ENCODE results near the gene WSCD1.

- TF ChIP-seq CTCF (IDR thresholded peaks at IDR 0.05; ENCODE audit: low read depth, low read length) (no peak), EZH2phosphoT487 (IDR thresholded peaks at IDR 0.05; ENCODE audit: low read depth) (no peak)
These were observed 38.8 kb downstream of the WSCD1 start for GRCh38 chr17:6108987-6109386.
